Epithelial cell of prostate (primary cell): ENCODE measurements around the gene MAP3K4.

Experiments
- DNase-seq: peaks from one replicate; pipeline ENCODE4 v3.0.0-alpha.2; 2011; ENCODE audit warnings: low read depth, low spot score
- H3K27ac ChIP-seq: fragments of 450-650 bp; 2 replicates; pipeline ENCODE4 v1.5.1; 2017; ENCODE audit warnings: mild to moderate bottlenecking

The MAP3K4 gene

DNA sequence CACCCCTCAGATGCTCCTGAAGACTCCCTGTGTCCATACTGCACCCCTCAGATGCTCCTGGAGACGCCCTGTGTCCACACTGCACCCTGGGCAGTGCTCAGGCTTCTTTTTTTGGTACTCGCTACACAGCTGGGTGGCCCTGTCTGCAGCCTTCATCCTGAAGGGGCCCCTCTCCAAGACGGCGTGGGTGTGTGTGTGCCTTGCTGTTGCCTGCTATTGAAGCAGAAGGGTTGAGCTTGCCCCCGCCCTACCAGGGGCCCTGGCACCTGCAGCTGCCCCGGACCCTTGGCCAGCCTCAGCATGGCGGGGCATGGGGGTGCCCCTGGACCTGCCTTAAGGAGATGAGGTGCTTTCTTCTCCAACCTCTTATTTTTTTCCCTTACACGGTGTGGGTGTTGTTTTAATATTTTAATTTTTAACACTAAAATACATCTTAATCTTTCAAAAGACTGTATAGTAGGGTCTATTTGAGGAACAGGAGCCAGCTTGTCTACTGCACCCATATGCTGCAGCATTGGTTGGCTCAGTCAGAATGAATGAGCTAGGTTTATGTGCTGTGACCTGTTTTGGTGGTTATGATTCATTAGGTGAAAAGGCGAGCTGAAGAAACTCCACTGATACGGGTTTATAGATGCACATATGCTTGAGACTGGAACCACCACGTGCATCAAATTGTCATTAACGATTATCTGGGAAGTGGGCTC, 146.4 kb downstream of the MAP3K4 start:
- no peak overlapping the region for H3K27ac ChIP-seq
- DNase-seq = peak; percentile 79

- H3K27ac ChIP-seq = no peak overlapping the region
- DNase-seq = no peak
Measured at GRCh38 chr6:161138543-161139303, 147.2 kb downstream of the MAP3K4 start.

DNA sequence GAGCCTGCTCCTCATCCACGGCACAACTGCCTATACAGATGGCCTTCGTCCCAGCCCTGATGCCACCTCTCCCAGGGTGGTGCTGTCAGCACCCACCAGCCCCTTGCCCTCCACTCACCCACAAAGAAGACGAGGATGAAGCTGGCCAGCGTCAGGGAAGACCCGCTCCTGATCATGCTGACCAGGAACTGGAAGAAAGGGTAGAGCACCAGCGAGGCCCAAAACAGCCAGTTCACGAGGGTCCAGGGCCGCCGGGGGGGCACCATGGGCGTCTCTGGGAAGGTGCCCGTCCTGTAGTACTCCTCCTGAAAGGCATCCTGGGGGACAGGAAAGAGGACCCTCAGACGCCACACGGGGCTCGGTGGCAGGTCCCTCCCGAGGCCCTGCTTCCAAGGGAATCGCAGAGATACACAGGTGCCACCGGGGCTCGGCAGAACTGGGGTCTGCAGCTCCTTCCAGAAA, 147.8 kb downstream of the MAP3K4 start:
- H3K27ac ChIP-seq = no peak overlapping the region
- no peak for DNase-seq

DNA sequence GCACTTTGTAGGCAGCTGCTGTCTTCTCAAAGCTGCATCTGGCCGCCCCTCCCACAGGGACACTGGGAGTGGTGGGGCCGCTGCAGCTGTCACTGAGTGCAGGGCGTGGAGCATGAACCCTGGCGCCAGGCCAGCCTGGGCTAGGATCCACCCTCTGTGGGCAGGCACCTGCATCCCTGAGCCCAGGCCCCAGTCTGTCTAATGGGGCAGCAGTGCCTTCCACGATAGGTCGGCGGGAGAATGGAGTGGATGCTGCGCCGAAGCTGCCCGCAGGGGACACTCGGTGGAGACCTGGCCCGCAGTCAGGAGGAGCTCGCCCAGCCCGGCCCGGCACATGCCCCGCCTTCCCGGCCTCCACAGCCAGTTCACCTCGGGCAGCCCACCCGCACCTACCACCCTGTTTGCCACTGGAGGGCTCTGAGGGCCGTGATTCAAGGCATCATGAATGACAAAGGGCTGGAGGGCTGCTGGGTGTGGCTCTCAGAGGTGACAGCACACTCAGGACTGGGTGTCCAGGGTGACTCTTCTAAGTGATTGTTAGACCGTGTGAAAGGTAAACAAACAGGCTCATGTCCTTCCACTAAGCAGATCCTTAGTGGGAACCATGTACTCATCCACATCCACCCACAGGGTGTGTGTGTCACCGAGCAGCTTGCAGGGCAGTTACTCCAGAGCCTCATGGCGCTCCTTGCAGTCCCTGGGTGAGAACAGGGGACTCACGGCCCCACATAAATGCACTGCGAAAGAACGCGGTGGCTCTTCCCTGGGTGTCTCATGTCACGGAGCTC, 148.4 kb downstream of the MAP3K4 start:
- H3K27ac ChIP-seq = no peak overlapping the region
- no peak for DNase-seq

- no peak for DNase-seq
Measured at GRCh38 chr6:161140554-161140875, 148.9 kb downstream of the MAP3K4 start.

DNA sequence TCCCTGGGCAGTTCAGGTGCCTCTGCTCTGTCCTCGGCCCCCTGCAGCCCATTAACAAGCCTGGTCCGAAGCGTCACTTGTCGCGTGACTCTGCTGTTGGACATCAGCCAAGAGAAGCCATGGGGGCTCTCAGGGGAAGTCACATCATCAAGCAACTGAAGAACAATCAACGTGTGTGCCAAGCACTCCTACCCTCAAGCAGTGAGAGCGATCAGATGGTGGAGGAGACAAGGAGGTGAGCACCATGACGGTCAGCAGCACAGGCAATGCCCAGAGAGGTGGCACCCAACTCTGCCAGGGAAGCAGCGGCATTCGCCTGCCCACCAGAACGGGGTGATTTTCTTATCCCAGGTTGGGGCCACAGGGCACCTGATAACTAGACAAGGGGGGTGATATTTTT, 149.6 kb downstream of the MAP3K4 start:
- no peak overlapping the region for H3K27ac ChIP-seq
- DNase-seq = no peak

More at GRCh38 chr6:161140554-161140875, 148.9 kb downstream of the MAP3K4 start:
- H3K27ac ChIP-seq = no peak overlapping the region

- no peak for DNase-seq
- no peak overlapping the region for H3K27ac ChIP-seq
Measured at GRCh38 chr6:161142957-161143296, 151.4 kb downstream of the MAP3K4 start.

DNA sequence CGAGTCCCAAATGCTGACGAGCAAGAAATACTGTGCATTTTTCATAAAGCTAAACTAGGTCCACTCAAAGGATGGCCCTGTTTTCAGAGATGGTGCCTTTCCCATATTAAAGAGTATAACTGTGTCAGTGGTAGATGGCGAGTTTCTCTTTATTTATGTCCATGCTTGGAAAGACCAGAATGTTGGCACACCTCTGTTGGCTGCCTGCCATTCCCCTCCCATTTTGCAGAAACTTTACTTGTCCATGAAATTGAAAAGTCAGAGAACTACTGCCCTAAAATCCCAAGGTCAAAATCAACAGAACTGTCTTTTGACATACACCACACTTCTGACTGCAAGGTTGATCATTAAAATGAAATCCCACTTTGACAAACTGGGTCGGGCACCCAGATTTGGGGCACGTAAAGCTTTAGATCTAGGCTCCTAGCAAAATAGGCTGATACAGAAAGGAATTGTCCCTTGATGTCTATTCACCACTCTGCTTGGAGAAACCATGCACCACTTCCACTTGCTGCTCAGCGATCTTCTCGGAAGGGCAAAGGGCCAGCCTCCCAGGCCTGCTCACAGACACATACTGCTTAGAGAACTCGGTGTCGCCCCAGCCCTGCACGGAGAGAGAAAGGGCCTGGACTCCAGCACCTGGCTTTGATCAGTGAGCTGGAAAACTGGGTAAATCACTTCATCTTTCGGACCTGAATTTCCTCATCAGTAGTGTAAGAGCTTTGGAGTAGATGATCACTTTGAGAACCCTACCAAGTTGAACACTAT, 152.3 kb downstream of the MAP3K4 start:
- H3K27ac ChIP-seq = no peak overlapping the region

DNA sequence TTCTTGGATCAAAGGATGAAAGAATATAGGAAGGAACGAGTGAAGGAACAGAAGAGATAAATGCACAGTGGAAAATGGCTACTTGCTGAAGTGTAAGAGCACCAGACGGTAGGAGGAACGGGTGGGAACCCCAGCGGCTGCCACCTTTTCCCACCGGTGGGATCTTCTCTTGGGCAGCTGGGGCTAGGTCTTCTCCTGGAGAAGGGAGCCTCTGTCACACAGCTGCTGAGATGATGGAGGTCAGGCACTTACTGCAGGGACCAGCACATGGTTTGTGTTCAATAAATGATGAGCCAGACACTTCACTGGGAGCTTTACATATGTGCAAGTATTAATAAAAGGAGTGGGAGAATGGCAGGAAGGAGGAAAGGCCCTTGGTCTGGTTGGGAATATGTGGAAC, 158.6 kb downstream of the MAP3K4 start:
- DNase-seq = no peak
- H3K27ac ChIP-seq = no peak overlapping the region

More for the DNA sequence above, 152.3 kb downstream of the MAP3K4 start:
- DNase-seq = no peak

DNA sequence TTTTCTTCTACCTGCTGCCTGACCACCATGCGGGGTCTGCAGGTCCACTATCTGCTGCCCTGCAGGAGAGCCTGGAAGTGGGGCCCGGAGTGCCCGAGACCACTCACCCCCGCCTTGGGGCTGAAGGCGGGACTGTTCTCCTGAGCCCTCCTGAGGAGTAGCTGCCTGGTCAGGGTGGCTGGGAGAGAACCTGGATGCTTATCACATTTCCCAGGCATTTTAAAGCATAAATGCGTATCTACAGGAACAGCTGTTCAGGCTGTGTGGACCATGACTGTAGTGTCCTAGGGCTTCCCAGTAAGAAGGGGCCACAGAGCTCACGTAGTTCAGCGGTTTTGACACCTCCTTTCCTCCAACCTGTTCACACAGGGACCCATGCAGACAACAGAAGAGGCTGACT, 159.0 kb downstream of the MAP3K4 start:
- DNase-seq = no peak
- no peak overlapping the region for H3K27ac ChIP-seq

- no peak for DNase-seq
- no peak overlapping the region for H3K27ac ChIP-seq
Measured at GRCh38 chr6:161151059-161151645, 159.6 kb downstream of the MAP3K4 start.

- no peak for DNase-seq
- H3K27ac ChIP-seq = no peak overlapping the region
Measured at GRCh38 chr6:161151660-161152526, 160.3 kb downstream of the MAP3K4 start.

GRCh38 chr6:161152527-161152862, 160.9 kb downstream of the MAP3K4 start:
- no peak overlapping the region for H3K27ac ChIP-seq
- DNase-seq = no peak

DNA sequence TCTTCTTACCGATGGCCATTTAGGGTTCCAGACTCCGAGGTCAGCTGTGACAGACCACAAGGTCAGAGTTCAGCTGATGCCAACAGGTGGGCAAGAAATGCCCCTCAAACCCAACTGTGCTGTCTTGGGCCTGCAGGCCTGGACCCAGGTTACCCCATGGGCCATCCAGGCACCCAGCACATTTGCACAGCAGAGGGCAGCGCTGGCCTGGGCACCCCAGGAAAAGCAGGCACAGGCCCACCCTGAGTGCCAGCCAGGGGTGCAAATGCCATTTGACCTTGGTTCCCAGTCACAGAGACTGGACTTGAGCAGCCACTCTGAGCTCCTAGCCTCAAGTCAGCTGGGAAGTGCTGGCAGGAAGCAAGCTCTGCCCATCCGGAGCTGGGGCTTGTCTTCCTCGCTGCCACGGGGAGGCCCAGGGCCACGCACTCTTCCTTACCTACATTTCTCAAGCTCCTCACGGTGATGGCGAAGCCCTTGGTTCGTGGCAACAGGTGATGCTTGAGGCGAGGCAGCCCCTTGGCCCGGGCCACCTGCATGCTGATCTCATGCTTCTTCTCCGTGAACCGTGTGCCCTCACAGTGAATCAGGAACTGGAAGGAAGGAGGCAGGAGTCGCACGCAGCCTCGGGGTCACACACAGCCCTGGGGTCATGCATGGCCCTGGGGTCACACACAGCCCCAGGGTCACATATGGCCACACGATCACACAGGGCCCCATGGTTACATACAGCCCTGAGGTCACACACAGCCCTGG, 161.5 kb downstream of the MAP3K4 start:
- no peak overlapping the region for H3K27ac ChIP-seq
- DNase-seq = no peak

DNA sequence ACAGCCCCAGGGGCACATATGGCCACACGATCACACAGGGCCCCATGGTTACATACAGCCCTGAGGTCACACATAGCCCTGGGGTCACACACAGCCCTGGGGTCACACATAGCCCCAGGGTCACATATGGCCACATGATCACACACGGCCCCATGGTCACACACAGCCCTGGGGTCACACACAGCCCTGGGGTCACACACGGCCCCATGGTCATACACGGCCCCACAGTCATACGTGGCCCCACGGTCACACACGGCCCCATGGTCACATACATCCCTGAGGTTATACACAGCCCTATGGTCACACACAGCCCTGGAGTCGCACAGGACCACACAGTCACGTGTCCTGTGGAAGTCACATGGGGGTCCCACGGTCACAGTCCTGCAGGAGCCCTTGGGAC, 162.2 kb downstream of the MAP3K4 start:
- no peak overlapping the region for H3K27ac ChIP-seq
- DNase-seq = no peak

GRCh38 chr6:161154796-161155335, 163.3 kb downstream of the MAP3K4 start:
- no peak overlapping the region for H3K27ac ChIP-seq
- DNase-seq = no peak

DNA sequence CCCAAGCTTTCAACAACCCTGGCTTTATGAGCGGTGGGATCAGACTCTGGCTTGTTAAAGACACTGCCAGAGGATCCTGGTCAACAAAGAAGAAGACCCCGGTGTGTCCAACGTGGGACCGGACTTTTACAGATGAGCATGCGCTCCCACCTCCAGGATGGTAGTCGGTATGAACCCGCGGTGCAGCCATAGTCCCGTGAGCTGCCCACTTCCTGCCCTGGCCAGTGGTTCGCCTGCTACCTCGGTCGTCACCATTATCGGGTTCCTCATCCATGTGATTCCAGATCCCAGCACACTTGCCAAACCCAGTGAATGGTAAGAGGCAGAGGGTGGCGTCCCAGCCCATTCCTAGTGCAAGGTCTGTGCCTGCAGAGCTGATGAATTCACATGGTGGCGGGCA, 169.6 kb downstream of the MAP3K4 start:
- DNase-seq = no peak
- H3K27ac ChIP-seq = no peak overlapping the region

DNA sequence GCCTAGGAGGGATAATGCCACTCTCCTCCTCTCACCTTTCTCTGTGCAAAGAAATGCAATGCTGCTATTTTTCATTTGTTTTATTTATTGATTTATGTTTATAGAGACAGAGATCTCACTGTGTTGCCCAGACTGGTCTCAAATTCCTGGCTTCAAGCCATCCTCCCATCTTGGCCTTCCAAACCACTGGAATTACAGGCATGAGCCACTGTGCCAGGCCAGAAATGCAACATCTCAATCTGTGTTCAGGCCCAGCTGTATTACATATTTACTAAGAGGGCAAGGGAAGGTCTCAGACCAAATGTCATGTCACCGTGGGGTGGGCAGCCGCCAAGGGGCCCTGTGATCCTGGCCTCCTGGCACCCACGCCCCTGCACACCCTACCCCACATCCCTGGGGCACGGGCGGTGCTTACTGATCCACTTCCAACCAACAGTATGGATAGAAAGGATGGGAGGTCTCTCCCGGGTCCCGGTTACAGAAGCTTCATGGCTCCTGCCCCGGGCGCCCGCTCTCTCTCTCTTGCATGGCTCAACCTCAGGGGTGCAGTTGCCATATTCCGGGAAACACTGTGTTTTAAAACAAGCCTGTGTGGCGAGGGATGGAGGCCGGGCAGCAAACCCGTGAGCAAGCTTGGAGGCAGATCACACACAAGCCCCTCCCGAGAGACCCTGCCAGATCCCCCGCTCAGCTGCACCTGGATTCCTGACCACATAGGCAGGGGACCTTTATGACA, 170.5 kb downstream of the MAP3K4 start:
- DNase-seq = no peak
- no peak overlapping the region for H3K27ac ChIP-seq
